T-helper 17 cell (primary cell): ENCODE measurements around the gene NUP62. TPM values are rescaled to one million over a fixed set of nuclear protein-coding genes. Genes with fewer than 3 reads are reported as not detected.
A peak's percentile ranks its signal among the peaks of the same experiment; 100 is the strongest.

Source experiments
- ATAC-seq: fragments of 150-1000 bp; cut with Tn5 transposase; 2 replicates; pipeline ENCODE4 v1.10.0; 2021; ENCODE audit warnings: mild to moderate bottlenecking, moderate library complexity
- DNase-seq, 3 donors: peaks; one replicate each; pipeline versions ENCODE4 v3.0.0 to v3.0.0-alpha.2; 2020 to 2021
- H3K9me3 ChIP-seq: one replicate; pipeline ENCODE4 v1.7.0; 2013; ENCODE audit warnings: low read length, mild to moderate bottlenecking; ENCODE audit not compliant: control insufficient read depth, poor library complexity, severe bottlenecking
- H3K27ac Mint-ChIP-seq: one replicate; pipeline ENCODE4 v1.8.0; 2022; ENCODE audit warnings: mild to moderate bottlenecking, moderate library complexity, mixed read lengths
- H3K27me3 Mint-ChIP-seq: one replicate; pipeline ENCODE4 v1.8.0; 2022; ENCODE audit warnings: mixed read lengths
- H3K36me3 Mint-ChIP-seq: one replicate; pipeline ENCODE4 v1.8.0; 2022; ENCODE audit warnings: low read depth, mixed read lengths
- H3K4me1 Mint-ChIP-seq: one replicate; pipeline ENCODE4 v1.8.0; 2022; ENCODE audit warnings: mild to moderate bottlenecking, mixed read lengths
- H3K4me3 Mint-ChIP-seq: one replicate; pipeline ENCODE4 v1.8.0; 2022; ENCODE audit warnings: mild to moderate bottlenecking, moderate library complexity, mixed read lengths
- total RNA-seq, 4 donors: library from RNA in 2 of 4; stranded (reverse) in 2 of 4; gene quantifications; one replicate each; pipeline ENCODE4 v1.2.3 and lab custom pipeline; 2022 to 2026

Gene NUP62
- total RNA-seq, 2 donors from 2014 or later: 46.8 to 62.4 TPM

DNA sequence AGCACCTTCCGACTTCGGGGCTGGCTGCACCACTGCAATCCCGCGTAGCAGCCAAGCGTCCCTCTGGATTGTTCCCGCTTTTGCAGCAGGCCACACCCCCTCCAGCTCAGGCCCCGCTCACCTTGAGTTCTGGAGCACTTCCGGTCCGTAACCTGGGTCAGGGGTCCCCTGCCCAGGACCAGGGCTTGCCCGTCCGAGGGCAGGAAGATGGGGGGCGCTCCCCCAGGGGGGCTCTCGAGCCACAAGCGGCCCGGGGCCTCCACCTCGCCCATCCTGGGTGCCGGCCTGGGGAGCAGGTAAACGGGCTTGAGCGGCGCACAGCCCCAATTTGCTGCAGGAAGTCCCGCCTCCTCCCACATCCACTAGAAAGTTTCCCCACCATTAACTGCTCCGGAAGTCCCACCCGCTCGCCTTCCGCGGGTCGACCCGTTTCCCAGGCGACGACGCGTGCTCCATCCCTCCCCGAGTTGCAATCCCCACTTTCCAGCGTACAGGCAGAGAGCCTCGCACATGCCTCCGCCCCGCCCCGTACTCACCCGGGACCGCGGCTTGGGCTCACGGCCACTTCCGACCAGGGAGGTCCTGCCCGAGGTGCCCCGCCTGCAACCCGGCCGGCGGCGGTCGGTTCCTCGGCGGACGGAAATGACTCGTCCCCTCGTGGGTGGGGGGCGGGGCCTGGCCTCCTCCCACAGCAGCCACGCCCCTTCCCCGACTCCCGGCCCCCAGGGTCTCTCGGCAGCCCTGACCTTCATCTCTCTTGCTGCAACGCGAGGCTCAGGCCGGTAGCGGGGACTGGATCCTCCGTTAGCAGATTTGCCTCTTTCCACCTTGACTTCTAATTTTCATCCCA is 62.1 kb downstream of the NUP62 start, which contains the start of gene PNKP:
Gene PNKP, minus strand, starts transcription at position 644 of the 850 bp plus-strand sequence. Its CDS starts 372 bp downstream, at position 272.
- DNase-seq (peak; percentile 72 to 85 (median 74)), ATAC-seq (peak; percentile 53)
- no peaks in the 10 kb centered on the region for H3K9me3 ChIP-seq
- Mint-ChIP-seq H3K4me1 (peaks cover 33% of the 10 kb centered on the region), H3K27me3 (no peaks in the 10 kb centered on the region), H3K4me3 (peak within 1 kb of the TSS; percentile 99), H3K36me3 (peaks cover 5% of the 10 kb centered on the region), H3K27ac (no peak within 1 kb of the TSS)

DNA sequence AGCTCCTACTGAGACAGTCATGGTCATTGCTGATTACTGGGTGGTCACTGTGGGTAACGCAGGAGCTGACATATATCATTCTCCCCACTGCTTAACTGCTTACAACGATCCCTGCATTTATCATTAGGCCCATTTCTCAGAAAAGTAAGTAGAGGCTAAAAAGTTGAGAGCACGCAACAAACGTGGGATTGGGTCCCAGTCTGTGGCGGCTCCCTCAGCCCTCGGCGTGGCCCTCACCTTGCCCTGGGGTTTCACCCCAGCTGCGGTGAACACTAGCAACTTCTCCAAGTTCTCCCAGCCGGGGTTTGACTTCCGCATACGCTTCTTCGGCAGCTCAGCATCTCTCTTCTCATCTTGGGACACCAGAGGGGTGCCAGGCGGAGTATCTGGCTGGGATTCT is 64.4 kb downstream of the NUP62 start:
- H3K27me3 Mint-ChIP-seq: no peaks in the 10 kb centered on the region
- H3K4me1 Mint-ChIP-seq: peaks cover 27% of the 10 kb centered on the region
- peaks cover 5% of the 10 kb centered on the region for H3K36me3 Mint-ChIP-seq
- ATAC-seq (no peak), DNase-seq (no peak)
- H3K27ac Mint-ChIP-seq: peak overlapping the region; percentile 45
- no peak overlapping the region for H3K4me3 Mint-ChIP-seq
- no peaks in the 10 kb centered on the region for H3K9me3 ChIP-seq

DNA sequence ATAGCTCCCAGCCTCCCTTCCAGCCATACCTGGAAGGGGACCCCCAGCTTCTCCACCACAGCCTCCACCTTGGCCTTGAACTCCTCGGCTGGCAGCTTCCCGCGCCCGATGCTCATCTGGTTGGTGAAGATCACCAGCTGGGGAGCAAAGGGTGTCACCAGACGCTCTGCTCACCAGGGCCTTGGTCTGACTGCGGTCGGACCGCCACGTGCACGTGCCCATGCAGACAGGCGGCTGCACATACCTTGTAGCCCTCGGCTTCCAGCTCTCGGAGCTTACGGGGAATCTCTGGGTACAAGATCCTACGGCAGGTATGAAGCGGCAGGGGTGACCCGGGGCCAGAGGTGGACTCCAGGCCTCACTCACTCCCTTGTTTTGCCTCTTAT is 65.4 kb downstream of the NUP62 start:
- H3K9me3 ChIP-seq: no peaks in the 10 kb centered on the region
- H3K36me3 Mint-ChIP-seq: peaks cover 5% of the 10 kb centered on the region
- peak overlapping the region; percentile 45 for H3K27ac Mint-ChIP-seq
- H3K27me3 Mint-ChIP-seq: no peaks in the 10 kb centered on the region
- DNase-seq (no peak), ATAC-seq (no peak)
- peak overlapping the region; percentile 21 for H3K4me3 Mint-ChIP-seq
- H3K4me1 Mint-ChIP-seq: peaks cover 27% of the 10 kb centered on the region

DNA sequence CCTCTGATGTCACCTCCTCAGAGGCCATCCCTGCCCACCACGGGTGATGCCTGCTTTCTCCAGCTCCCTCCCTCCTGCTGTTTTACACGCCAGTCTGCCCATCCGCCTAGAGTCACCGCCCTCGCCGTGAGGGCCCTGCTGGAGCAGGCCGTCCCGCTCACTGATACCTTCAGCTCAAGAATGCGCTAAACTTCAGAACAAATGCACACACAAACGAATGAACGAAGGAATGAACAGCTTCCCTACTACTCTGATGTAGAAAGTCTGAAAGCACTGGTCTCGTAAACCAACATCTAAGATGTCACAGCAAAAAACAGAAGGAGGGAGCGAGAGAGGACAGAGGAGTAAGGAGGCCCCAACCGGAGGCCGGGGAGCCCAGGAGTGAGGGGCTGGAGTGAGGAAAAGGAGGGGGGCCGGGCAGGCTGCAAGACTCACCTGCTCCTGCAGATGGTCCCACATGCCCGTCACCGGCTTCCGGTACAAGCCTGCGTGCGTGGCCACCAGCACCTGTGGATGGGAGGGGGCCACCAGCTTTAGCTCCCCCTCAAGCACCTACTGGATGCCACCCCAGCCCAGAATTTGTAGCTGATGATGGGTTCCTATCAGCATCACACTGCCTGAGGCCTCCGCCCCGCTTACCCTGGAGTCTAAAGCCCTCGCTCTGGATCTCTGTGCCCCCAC is 65.9 kb downstream of the NUP62 start:
- no peaks in the 10 kb centered on the region for H3K9me3 ChIP-seq
- Mint-ChIP-seq H3K4me1 (peaks cover 27% of the 10 kb centered on the region), H3K27me3 (no peaks in the 10 kb centered on the region), H3K4me3 (peak overlapping the region; percentile 4), H3K36me3 (peaks cover 5% of the 10 kb centered on the region), H3K27ac (peak overlapping the region; percentile 45)
- DNase-seq (no peak), ATAC-seq (no peak)

DNA sequence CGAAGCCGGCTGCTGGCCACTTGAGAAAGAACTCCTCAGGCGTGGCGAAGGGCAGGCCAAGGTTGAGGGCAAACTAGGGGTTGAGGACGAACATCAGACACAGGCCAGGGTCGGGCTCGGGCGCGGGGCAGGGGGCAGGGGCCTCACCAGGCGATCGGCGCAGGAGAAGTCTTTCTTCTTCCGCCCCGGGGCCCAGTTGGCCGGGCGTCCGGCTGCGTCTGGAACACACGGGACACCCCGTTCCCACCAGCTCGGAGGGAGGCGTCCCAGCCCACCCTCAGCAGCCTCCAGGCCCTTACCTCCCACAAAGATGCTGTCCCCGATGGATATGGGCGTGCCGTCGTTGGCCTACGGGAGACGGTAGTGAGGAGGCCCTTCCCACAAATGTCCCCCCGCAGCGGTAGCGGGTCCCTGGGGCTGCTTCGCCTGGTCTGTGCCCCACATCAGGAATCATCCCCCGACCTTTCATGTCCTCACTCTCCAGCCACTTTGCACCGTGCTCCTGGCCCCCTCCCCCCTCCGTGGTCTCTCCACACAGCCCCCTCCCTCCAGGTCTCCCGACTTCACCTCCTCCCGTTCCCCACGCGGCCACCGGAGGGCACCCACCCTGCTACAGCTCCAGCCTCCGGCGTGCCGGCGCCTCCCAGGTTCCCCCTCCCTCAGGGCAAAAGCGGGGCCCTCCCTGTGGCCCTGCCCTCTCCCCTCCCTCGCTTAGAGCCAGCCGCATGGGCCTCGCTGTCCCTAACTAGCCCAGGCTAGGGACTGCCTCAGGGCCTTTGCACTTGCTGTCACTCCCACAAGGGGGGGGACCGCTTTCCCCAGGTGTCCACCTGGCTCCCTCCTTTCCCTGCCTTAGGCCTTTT is 66.7 kb downstream of the NUP62 start:
- no peak overlapping the region for H3K4me3 Mint-ChIP-seq
- peaks cover 5% of the 10 kb centered on the region for H3K36me3 Mint-ChIP-seq
- DNase-seq: no peak
- no peaks in the 10 kb centered on the region for H3K9me3 ChIP-seq
- no peaks in the 10 kb centered on the region for H3K27me3 Mint-ChIP-seq
- H3K27ac Mint-ChIP-seq: no peak overlapping the region
- peaks cover 22% of the 10 kb centered on the region for H3K4me1 Mint-ChIP-seq
- ATAC-seq: no peak

DNA sequence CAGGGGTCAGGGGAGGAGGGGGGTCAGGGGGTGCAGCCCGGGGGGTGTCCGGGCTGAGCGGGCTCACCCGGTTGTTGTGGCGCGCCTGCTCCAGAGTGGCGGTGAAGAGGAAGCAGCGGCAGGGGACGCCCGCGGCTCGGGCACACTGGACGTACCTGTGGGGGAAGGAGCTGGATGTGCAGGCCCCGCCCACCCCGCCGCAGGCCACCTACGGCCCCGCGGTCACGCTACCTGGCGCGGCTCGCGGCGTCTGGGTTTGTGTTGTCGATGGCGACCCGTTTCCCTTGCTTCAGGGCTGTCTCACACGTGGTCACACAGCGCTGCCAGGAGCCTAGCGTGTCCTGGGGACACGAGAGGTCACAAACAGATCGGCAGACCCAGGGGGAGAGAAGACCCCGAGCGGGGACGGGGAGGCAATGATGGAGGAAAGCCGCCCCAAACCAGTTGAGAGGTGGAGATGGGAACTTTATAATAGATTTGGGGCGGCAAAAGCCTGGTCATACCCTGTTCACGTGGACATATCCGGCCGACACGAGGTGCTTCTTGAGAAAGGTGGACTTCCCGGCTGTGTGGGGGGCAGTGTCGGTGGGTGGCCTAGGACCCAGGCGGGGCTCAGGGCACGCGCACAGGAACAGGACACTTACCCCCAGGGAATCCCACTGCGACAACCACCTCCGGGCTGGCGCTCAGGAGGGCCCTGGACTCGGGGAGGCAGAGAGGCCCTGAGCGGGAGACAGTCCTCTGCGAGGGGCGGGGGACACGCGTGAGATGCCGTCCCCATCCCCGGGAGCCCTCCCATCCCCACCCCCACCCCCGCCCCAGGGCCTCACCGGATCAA is 67.5 kb downstream of the NUP62 start:
- H3K27ac Mint-ChIP-seq: no peak overlapping the region
- ATAC-seq: no peak
- H3K36me3 Mint-ChIP-seq: peaks cover 5% of the 10 kb centered on the region

DNA sequence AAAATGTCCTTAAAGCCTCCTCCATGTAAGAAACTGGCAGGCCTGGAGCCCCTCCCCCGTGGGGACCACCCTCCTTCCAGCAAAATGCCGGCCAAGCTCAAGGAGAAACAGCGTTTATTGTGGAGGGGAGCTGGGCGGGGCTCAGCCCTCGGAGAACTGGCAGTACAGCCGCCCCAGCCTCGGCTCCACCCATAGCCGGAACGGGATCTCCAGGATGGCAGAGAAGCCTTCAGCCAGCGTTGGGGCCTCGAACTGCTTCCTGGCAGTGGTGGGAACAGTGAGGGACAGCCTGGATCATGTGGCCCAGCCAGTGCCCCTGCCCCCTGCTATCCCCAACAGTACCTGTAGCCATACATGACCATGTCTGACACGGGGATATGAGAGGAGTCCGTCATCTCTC is 68.2 kb downstream of the NUP62 start:
- Mint-ChIP-seq H3K36me3 (peaks cover 5% of the 10 kb centered on the region), H3K27me3 (no peaks in the 10 kb centered on the region), H3K4me1 (peaks cover 11% of the 10 kb centered on the region), H3K27ac (no peak overlapping the region), H3K4me3 (peak overlapping the region; percentile 53)
- ATAC-seq (no peak), DNase-seq (no peak)
- no peaks in the 10 kb centered on the region for H3K9me3 ChIP-seq

More for the DNA sequence above, 67.5 kb downstream of the NUP62 start:
- no peaks in the 10 kb centered on the region for H3K9me3 ChIP-seq
- no peak for DNase-seq
- Mint-ChIP-seq H3K4me1 (peaks cover 17% of the 10 kb centered on the region), H3K4me3 (peak overlapping the region; percentile 36), H3K27me3 (no peaks in the 10 kb centered on the region)

DNA sequence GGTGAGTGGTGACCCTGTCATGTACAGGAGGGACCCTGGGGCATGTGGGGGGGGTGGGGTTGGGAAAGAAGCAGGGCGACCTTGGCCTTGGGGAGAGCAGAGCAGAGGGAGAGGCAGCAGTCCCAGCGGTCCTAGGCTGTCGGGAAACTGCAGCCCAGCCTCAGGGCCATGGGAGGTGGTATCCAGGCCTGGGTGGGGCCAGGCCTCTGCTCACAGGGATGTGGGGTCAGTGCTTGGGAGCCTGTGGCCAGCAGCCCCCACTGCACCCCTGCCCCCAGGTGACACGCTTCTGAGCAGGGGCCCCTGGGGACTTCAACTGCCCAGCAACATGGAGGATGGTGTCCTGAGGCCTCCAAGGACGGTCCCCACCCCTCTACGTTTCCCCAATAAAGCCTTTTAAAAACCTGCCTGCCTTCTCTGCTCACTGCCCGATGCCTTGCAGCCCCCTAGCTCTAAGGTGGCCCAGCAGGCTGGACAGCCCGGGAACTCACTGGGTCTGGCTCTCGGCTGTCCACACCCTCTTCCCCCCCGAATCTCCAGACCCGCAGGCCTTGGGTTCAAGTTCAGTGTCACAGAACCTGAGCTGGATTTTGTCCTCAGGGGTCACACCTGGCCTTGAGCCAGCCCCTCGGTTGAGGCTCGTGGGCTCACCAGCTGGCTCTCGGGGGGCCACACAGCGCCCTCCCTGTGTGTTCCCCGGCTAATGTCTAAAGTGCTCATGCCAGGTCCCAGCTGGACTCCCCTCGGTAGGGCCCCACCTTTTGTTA is 68.8 kb downstream of the NUP62 start:
- no peaks in the 10 kb centered on the region for H3K9me3 ChIP-seq
- Mint-ChIP-seq H3K27me3 (no peaks in the 10 kb centered on the region), H3K4me1 (peaks cover 14% of the 10 kb centered on the region), H3K27ac (no peak overlapping the region), H3K36me3 (peaks cover 3% of the 10 kb centered on the region), H3K4me3 (peak overlapping the region; percentile 53)
- DNase-seq: no peak
- ATAC-seq: no peak

DNA sequence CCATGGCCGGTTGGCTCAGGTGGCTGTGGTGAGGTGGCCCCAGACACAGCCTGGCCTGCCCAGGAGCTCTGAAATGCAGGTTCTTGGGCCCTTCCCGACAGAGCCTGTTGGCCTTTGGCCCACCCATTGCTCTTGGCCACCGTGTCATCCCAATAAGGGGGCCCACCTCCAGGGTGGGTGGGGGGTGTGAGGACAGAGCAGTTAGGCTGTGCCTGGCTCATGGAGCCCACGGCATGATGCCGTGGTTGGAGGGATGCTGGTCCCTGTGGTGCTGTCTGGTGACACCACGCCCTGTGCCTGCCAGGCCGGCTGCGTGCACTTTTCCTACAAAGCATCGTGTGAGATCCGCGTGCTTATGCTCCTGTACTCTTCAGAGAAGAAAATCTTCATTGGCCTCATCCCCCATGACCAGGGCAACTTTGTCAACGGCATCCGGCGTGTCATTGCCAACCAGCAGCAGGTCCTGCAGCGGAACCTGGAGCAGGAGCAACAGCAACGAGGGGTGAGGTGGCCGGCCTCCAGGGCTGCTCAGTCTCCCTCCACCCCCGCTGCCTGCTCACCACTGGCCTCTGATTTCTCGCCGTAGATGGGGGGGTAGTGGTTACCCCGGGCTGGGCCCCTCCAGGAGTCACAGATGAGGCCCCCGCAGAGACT is 69.5 kb downstream of the NUP62 start:
- DNase-seq (no peak), ATAC-seq (no peak)
- H3K9me3 ChIP-seq: no peaks in the 10 kb centered on the region
- Mint-ChIP-seq H3K27ac (no peak overlapping the region), H3K4me3 (no peak overlapping the region), H3K36me3 (peaks cover 3% of the 10 kb centered on the region), H3K4me1 (peaks cover 9% of the 10 kb centered on the region), H3K27me3 (no peaks in the 10 kb centered on the region)

DNA sequence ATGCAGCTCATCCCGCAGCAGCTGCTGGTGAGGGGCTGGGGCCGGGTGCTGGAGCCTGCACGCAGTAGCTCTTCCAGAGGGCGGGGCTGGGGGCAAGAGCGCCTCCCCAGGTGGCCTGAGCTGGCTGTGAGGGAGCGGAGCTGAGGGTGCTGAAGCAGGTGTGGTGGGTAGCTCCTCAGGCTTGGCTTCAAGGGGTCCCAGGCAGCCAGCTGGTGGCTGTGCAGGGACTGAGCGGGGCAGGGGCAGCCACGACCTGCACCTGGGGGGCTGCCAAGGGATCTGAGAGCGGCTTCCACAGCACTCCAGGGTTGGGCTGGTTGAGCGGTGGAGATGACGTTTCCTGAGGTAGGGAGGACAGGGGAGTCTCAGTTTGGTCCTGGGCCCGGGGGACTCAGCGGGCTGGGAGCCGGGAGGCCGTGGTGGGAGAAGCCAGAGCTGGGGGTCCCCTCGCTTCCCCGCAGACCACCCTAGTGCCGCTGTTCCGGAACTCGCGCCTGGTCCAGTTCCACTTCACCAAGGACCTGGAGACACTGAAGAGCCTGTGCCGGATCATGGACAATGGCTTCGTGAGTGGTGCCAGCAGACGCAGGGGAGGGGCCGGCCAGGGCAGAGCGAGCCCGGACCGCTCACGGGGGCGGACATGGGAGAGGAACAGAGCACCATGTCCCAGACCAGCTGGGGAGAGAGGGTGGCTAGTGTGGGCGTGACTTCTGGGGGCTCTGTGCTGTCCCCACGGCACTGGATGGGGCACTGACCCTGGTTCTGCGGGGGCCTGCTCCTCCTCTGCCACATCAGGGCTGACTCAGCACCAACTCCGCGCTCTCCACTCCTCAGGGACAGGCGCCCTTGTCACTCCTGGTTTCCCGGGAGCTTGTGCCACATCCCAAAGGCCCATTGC is 71.0 kb downstream of the NUP62 start:
- Mint-ChIP-seq H3K4me3 (no peak overlapping the region), H3K27me3 (no peaks in the 10 kb centered on the region), H3K36me3 (peaks cover 2% of the 10 kb centered on the region), H3K27ac (no peak overlapping the region), H3K4me1 (peaks cover 10% of the 10 kb centered on the region)
- no peaks in the 10 kb centered on the region for H3K9me3 ChIP-seq
- DNase-seq (no peak), ATAC-seq (no peak)

DNA sequence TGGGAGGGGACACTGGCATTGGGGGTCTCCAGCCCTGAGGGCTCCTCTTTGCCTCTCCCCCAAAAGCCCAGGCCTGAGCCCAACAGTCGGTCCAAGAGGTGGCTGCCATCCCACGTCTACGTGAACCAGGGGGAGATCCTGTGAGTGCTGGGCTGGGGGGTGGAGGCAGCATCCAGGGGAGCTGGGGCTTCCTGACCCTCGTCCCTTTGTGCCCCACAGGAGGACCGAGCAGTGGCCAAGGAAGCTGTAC is 71.5 kb downstream of the NUP62 start:
- no peaks in the 10 kb centered on the region for H3K9me3 ChIP-seq
- peak overlapping the region; percentile 21 for H3K27ac Mint-ChIP-seq
- H3K4me1 Mint-ChIP-seq: peaks cover 9% of the 10 kb centered on the region
- no peak for ATAC-seq
- H3K27me3 Mint-ChIP-seq: no peaks in the 10 kb centered on the region
- no peak for DNase-seq
- no peak overlapping the region for H3K4me3 Mint-ChIP-seq
- H3K36me3 Mint-ChIP-seq: no peaks in the 10 kb centered on the region
